IMR-90 (cell line): Measurements from ENCODE around the gene CREBBP. TPM values are rescaled to one million over a fixed set of nuclear protein-coding genes. Genes with fewer than 3 reads are reported as not detected.

ENCODE experiments used
- ATAC-seq: fragments of 200-7000 bp; cut with Tn5 transposase; 2 replicates; pipeline ENCODE4 v1.9.1; 2020; ENCODE audit warnings: low read depth, mild to moderate bottlenecking, moderate library complexity
- BruUV-seq: library from RNA; stranded (reverse); fragments of 400-500 nt; replicated peaks from 2 replicates; lab custom pipeline; 2021; lab: Mats Ljungman, UMichigan
- CTCF ChIA-PET: fragments of 300-600 bp; formaldehyde crosslinking; extraction: SDS; loops from one replicate; lab custom pipeline; 2021; ENCODE audit warnings: antibody characterized with exemption; lab: Yijun Ruan, JAX
- POLR2A ChIA-PET: fragments of 300-600 bp; sonication (Branson Sonifier 250); formaldehyde crosslinking; loops from one replicate; lab custom pipeline; 2022; ENCODE audit warnings: antibody characterized with exemption; ENCODE audit not compliant: unreplicated experiment; lab: Charles Lee
- DNase-seq: peaks from one replicate; pipeline ENCODE4 v3.0.0; 2013
- H2AFZ ChIP-seq: replicated peaks from 2 replicates; pipeline ENCODE3; 2013; ENCODE audit warnings: low read length, mild to moderate bottlenecking; ENCODE audit not compliant: poor library complexity
- H2AK5ac ChIP-seq: 2 replicates; pipeline ENCODE4 v1.6.1; 2013; ENCODE audit warnings: low read depth, low read length, inconsistent platforms
- H2AK9ac ChIP-seq: replicated peaks from 2 replicates; pipeline ENCODE3; 2013; ENCODE audit warnings: mild to moderate bottlenecking, low read depth, low read length, moderate library complexity; ENCODE audit not compliant: poor library complexity
- H2BK120ac ChIP-seq: 2 replicates; pipeline ENCODE4 v1.6.1; 2013; ENCODE audit warnings: low read depth, low read length, inconsistent platforms
- H2BK15ac ChIP-seq: 3 replicates; pipeline ENCODE4 v1.6.1; 2013; ENCODE audit warnings: low read depth, low read length, inconsistent platforms
- H2BK20ac ChIP-seq: 2 replicates; pipeline ENCODE4 v1.6.1; 2013; ENCODE audit warnings: low read depth, mild to moderate bottlenecking, inconsistent platforms, low read length, moderate library complexity
- H2BK5ac ChIP-seq: 2 replicates; pipeline ENCODE4 v1.6.1; 2013; ENCODE audit warnings: mild to moderate bottlenecking, low read depth, low read length, inconsistent platforms; ENCODE audit not compliant: poor library complexity, severe bottlenecking
- H3K14ac ChIP-seq: replicated peaks from 2 replicates; pipeline ENCODE4 v1.6.1; 2013; ENCODE audit warnings: low read depth, low read length, inconsistent platforms
- H3K18ac ChIP-seq: 2 replicates; pipeline ENCODE4 v1.6.1; 2013; ENCODE audit warnings: low read depth, low read length, control low read depth
- H3K23ac ChIP-seq: 2 replicates; pipeline ENCODE4 v1.6.1; 2013; ENCODE audit warnings: low read depth, low read length, inconsistent platforms
- H3K27ac ChIP-seq: 2 replicates; pipeline ENCODE4 v1.5.1; 2013; ENCODE audit warnings: mild to moderate bottlenecking, control low read depth, low read length; ENCODE audit not compliant: insufficient read depth
- H3K27me3 ChIP-seq: 2 replicates; pipeline ENCODE4 v1.6.1; 2013; ENCODE audit warnings: low read length; ENCODE audit not compliant: control insufficient read depth, insufficient read depth
- H3K36me3 ChIP-seq: 2 replicates; pipeline ENCODE4 v1.6.1; 2013; ENCODE audit warnings: low read length, mixed read lengths; ENCODE audit not compliant: control insufficient read depth, insufficient read depth
- H3K4ac ChIP-seq: 2 replicates; pipeline ENCODE4 v1.6.1; 2013; ENCODE audit warnings: low read depth, low read length, inconsistent platforms
- H3K4me1 ChIP-seq: 2 replicates; pipeline ENCODE4 v1.6.1; 2013; ENCODE audit warnings: low read length, mixed read lengths; ENCODE audit not compliant: control insufficient read depth, insufficient read depth
- H3K4me2 ChIP-seq: 2 replicates; pipeline ENCODE4 v1.6.1; 2013; ENCODE audit warnings: low read depth, mild to moderate bottlenecking, control low read depth, low read length, moderate library complexity
- H3K4me3 ChIP-seq: 2 replicates; pipeline ENCODE4 v1.5.1; 2013; ENCODE audit warnings: low read depth, mild to moderate bottlenecking, control low read depth, low read length, moderate library complexity; ENCODE audit not compliant: insufficient read depth
- H3K56ac ChIP-seq: 2 replicates; pipeline ENCODE4 v1.6.1; 2013; ENCODE audit warnings: low read length, inconsistent platforms; ENCODE audit not compliant: insufficient read depth; ENCODE audit errors: extremely low read depth
- H3K79me1 ChIP-seq, 2 experiments: 2 replicates each; pipeline ENCODE4 v1.6.1; 2013; ENCODE audit warnings: low read length in 2 of 2, inconsistent platforms in 1 of 2, low read depth in 1 of 2
- H3K9ac ChIP-seq: 2 replicates; pipeline ENCODE4 v1.6.1; 2013; ENCODE audit warnings: low read depth, low read length, control low read depth
- H3K9me1 ChIP-seq: 2 replicates; pipeline ENCODE4 v1.6.1; 2013; ENCODE audit warnings: low read length, inconsistent platforms; ENCODE audit not compliant: insufficient read depth
- H3K9me3 ChIP-seq: 2 replicates; pipeline ENCODE4 v1.6.1; 2013; ENCODE audit warnings: low read length; ENCODE audit not compliant: control insufficient read depth, insufficient read depth
- H4K20me1 ChIP-seq: 2 replicates; pipeline ENCODE4 v1.6.1; 2013; ENCODE audit warnings: low read length, inconsistent platforms; ENCODE audit not compliant: insufficient read depth
- H4K5ac ChIP-seq: 2 replicates; pipeline ENCODE4 v1.6.1; 2013; ENCODE audit warnings: mild to moderate bottlenecking, low read depth, low read length, control low read depth
- H4K8ac ChIP-seq, 2 experiments: 2 replicates each; pipeline ENCODE4 v1.6.1; 2013; ENCODE audit warnings: low read depth in 2 of 2, low read length in 2 of 2, control low read depth in 1 of 2, inconsistent platforms in 1 of 2
- H4K91ac ChIP-seq: 2 replicates; pipeline ENCODE4 v1.6.1; 2013; ENCODE audit warnings: low read depth, low read length, inconsistent platforms; ENCODE audit not compliant: insufficient read depth
- BHLHE40 ChIP-seq: fragments of 150-350 bp; IDR thresholded peaks from 2 replicates; pipeline ENCODE4 v1.6.1; 2016; ENCODE audit warnings: mild to moderate bottlenecking, low read depth, low read length
- CEBPB ChIP-seq: IDR thresholded peaks from 2 replicates; pipeline ENCODE4 v1.6.1; 2012; ENCODE audit warnings: low read depth, low read length, improper control_type of control experiment
- CHD1 ChIP-seq: IDR thresholded peaks from 2 replicates; pipeline ENCODE4 v1.6.1; 2012; ENCODE audit warnings: low read depth, low read length, improper control_type of control experiment
- ELK1 ChIP-seq: fragments of 150-350 bp; IDR thresholded peaks from 2 replicates; pipeline ENCODE4 v1.6.1; 2016; ENCODE audit warnings: low read depth, mild to moderate bottlenecking, low read length, moderate library complexity, borderline replicate concordance
- MAFK ChIP-seq: IDR thresholded peaks from 2 replicates; pipeline ENCODE4 v1.6.1; 2012; ENCODE audit warnings: low read depth, low read length, improper control_type of control experiment
- MXI1 ChIP-seq: IDR thresholded peaks from 2 replicates; pipeline ENCODE4 v1.6.1; 2012; ENCODE audit warnings: low read depth, mild to moderate bottlenecking, low read length, moderate library complexity, borderline replicate concordance
- RAD21 ChIP-seq: IDR thresholded peaks from 2 replicates; pipeline ENCODE4 v1.6.1; 2012; ENCODE audit warnings: low read length, improper control_type of control experiment
- RFX5 ChIP-seq: IDR thresholded peaks from 2 replicates; pipeline ENCODE4 v1.8.0; 2012; ENCODE audit warnings: low read depth, mild to moderate bottlenecking, low read length, moderate library complexity
- SMC3 ChIP-seq: fragments of 150-350 bp; IDR thresholded peaks from 2 replicates; pipeline ENCODE4 v1.6.1; 2016; ENCODE audit warnings: low read depth, mild to moderate bottlenecking, antibody characterized with exemption, low read length, moderate library complexity
- USF2 ChIP-seq: fragments of 150-350 bp; IDR thresholded peaks from 2 replicates; pipeline ENCODE4 v1.6.1; 2017; ENCODE audit warnings: mild to moderate bottlenecking, antibody characterized with exemption, low read length, low read depth
- whole genome bisulfite sequencing, 2 experiments: methylation state at CpG; one replicate each; pipeline versions ENCODE4 v1.1.5 to v1.1.7; 2013; ENCODE audit warnings: missing lambda C conversion rate in 2 of 2; ENCODE audit not compliant: insufficient read length in 1 of 2; ENCODE audit errors: extremely low coverage in 2 of 2; 5-methylcytosine and 5-hydroxymethylcytosine counted together
- dilution Hi-C: fragments of 300-500 bp; cut with HindIII; formaldehyde crosslinking; loops from one replicate; pipeline ENCODE4 v1.14.3; 2018; ENCODE audit warnings: low sequenced_read_pairs; ENCODE audit not compliant: unreplicated experiment
- in situ Hi-C: fragments of 300-500 bp; cut with MboI; formaldehyde crosslinking; loops from 3 replicates; pipeline ENCODE4 v1.14.3; 2019; ENCODE audit warnings: low sequenced_read_pairs, inconsistent platforms, mixed read lengths
- intact Hi-C: fragments of 100-400 bp; cut with micrococcal nuclease; formaldehyde crosslinking; loops from 2 replicates; pipeline ENCODE4 v1.10.0; 2022
- polyA plus RNA-seq, 3 experiments: library from polyadenylated mRNA; depleted of rRNA; stranded (reverse); fragments of >200 nt; gene quantifications; 2 replicates each; pipeline ENCODE4 v1.2.3, GENCODE V29; 2012; ENCODE audit warnings: low replicate concordance in 1 of 3
- total RNA-seq: library from RNA; depleted of rRNA; stranded (reverse); fragments of >200 nt; gene quantifications from 2 replicates; pipeline ENCODE4 v1.2.3, GENCODE V29; 2012
- TF ChIP-seq, protein P1 (sequence below): conservative IDR thresholded peaks from 2 replicates; pipeline ENCODE4 v1.5.1; 2012; ENCODE audit warnings: mild to moderate bottlenecking, low read depth, low read length, improper control_type of control experiment

Gene CREBBP
- total and polyA plus RNA-seq, 2 of the 4 experiments (the other 2 are of a cell fraction): 7.3 to 12.5 TPM

DNA sequence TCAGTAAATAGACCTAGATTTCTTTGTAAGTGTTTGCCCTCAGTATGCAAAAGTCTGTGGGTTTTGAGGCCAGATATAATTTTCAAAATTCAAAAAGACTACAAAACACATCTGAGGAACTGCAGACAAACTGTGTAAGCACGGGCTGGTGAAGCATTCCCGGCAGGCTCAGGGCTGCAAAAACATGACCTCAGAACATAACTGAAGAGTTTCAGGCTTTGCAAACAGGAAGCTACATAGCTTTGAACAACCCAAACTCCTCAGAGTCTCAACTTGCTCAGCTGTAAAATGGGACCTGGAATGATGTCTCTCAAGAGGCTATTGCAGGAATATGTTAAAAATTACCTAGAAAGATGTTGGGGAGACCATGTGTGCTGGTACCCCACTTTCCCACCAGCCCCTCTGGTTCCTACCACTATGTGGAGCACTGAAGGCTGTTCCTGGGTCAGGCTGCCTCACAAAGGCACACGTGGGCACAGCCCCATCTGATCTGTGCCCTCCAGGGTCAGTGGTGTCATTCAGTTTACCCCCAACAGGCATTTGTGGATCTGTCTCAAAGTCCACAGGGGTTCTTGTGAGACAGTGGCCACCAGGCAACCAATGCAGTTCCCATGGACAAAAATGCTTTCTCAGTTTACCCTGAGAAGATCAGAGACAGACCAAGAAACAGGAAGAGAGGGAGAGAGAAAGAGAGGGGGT lies 72.9 kb downstream of the CREBBP start (continued):
- TF ChIP-seq, protein P1, sequence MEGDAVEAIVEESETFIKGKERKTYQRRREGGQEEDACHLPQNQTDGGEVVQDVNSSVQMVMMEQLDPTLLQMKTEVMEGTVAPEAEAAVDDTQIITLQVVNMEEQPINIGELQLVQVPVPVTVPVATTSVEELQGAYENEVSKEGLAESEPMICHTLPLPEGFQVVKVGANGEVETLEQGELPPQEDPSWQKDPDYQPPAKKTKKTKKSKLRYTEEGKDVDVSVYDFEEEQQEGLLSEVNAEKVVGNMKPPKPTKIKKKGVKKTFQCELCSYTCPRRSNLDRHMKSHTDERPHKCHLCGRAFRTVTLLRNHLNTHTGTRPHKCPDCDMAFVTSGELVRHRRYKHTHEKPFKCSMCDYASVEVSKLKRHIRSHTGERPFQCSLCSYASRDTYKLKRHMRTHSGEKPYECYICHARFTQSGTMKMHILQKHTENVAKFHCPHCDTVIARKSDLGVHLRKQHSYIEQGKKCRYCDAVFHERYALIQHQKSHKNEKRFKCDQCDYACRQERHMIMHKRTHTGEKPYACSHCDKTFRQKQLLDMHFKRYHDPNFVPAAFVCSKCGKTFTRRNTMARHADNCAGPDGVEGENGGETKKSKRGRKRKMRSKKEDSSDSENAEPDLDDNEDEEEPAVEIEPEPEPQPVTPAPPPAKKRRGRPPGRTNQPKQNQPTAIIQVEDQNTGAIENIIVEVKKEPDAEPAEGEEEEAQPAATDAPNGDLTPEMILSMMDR: no peak
- no peak for TF ChIP-seq BHLHE40

- Histone ChIP-seq H3K56ac (no peak overlapping the region), H2AK5ac (no peak overlapping the region), H4K8ac (no peak overlapping the region), H3K4ac (no peak overlapping the region), H2BK15ac (no peak overlapping the region), H3K18ac (no peak overlapping the region), H4K5ac (no peak overlapping the region), H4K20me1 (peaks cover 94% of the 10 kb centered on the region), H2AK9ac (no peak overlapping the region), H2BK120ac (no peak overlapping the region), H2BK5ac (no peak overlapping the region), H3K27me3 (no peaks in the 10 kb centered on the region), H3K9me3 (no peaks in the 10 kb centered on the region), H3K4me3 (no peak overlapping the region), H4K91ac (no peak overlapping the region), H3K9me1 (peaks cover 25% of the 10 kb centered on the region), H3K27ac (no peak overlapping the region), H3K36me3 (peaks cover 23% of the 10 kb centered on the region; the same call in 1 of the 2 replicates), H3K9ac (no peak overlapping the region), H2AFZ (no peak overlapping the region), H3K4me2 (no peak overlapping the region), H3K14ac (no peak overlapping the region), H3K79me1 (peaks cover 42 to 85% of the 10 kb centered on the region in 2 experiments), H2BK20ac (no peak overlapping the region), H3K23ac (no peak overlapping the region), H3K4me1 (peaks cover 2% of the 10 kb centered on the region; the same call in 1 of the 2 replicates)
- POLR2A ChIA-PET: no interaction called here
- DNase-seq (no peak), ATAC-seq (no peak; the same call in 1 of the 2 replicates)
- BruUV-seq: no TSS peak
- in situ Hi-C loops (no loop called here), dilution Hi-C loops (no loop called here), intact Hi-C loops (no loop called here)
- CTCF ChIA-PET: no interaction called here
- WGBS, 2 experiments: no CpG with 5 or more reads among the region's 7 CpGs
- TF ChIP-seq MAFK (no peak), SMC3 (no peak), CHD1 (no peak), RFX5 (no peak), MXI1 (no peak), RAD21 (no peak), USF2 (no peak), CEBPB (no peak), ELK1 (no peak), BHLHE40 (no peak)
Observed at GRCh38 chr16:3804426-3805016, 76.0 kb downstream of the CREBBP start.
